GM18873 (cell line): ENCODE results near the gene CDC14B.

Experiments
- ATAC-seq: cut with Tn5 transposase; IDR thresholded peaks from one replicate; pipeline ENCODE4 v1.9.1; 2021; ENCODE audit warnings: mild to moderate bottlenecking, moderate library complexity, moderate number of reproducible peaks; ENCODE audit not compliant: unreplicated experiment, low FRiP score

CDC14B gene

DNA sequence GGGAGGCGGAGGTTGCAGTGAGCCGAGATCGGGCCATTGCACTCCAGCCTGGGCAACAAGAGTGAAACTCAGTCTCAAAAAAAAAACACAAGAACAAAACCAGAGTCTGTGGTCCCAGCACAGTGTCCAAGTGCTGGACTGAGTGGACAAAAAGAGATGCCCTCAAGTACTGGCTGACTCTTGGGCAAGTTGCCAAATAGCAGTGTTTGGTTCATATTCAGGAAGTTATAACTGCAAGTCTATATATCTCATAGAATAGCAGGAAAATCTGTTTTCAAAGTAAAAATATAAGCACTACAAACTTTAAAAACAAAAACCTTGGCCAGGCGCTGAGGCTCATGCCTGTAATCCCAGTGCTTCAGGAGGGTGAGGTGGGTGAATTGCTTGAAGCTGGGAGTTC, 162.4 kb downstream of the CDC14B start:
- ATAC-seq = no peak

- no peak for ATAC-seq
These were observed 166.0 kb downstream of the CDC14B start for GRCh38 chr9:96453625-96454024.

DNA sequence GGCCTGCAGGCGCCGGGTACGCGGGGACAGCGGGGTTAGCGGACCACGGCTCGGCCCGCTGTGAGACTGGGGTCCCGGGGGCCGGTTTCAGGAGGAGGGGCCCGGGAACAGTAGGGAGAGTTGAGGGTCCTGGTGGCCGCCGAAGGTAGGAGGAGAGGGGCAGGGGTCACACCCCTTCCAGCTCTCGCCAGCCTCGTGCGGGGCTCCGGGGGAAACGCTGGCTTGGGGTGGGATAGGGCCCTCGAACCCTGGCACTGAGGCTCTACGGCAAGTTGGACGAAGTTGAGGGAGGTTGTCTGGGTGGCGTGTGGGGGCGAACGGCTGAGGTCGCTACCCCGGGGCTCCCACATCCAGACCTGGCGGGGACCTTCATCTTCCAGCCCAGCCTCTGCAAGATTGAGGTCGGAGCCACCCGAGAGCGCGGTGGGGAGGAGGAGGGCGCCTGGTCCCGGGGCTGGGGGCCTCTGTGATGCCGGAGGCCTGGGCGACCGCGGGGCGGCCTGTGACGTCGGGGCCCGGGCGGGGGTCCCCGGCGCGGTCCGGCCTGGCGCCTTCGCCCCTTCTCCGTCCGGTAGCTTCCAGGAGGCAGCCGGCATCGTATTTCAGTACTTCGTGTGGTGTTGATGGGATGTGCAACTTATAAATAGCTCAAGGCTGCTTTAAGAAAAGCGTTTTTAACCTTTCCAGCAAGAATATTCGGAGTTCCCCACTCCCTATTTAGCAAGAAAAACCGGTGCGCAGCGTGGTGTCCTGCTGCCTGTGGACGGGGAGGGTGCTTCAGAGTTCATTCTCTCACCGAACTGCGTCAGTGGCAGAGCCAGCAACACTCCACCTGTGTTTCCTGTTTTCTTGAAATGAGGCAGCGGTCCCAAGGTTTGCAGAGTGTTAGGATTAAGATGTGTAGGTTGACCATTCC, 168.8 kb downstream of the CDC14B start:
- no peak for ATAC-seq
